NCI-H82 treated with DMSO at 0.1 percent for 48 hours (cell line): ENCODE data around the gene OR2V1.
"Not testable (repeated sequence)": the region's sequence is repeated elsewhere in the genome, so short reads cannot be mapped to it uniquely, and the experiment has no call there.

Experiments used
- DNase-seq: peaks from one replicate; lab custom pipeline; 2025; ENCODE audit not compliant: unreplicated experiment; lab: John Stamatoyannopoulos, UW

Gene OR2V1

GRCh38 chr5:181104606-181105390 lies 26.2 kb downstream of the OR2V1 start:
- DNase-seq, result not testable (repeated sequence)

- DNase-seq, result not testable (repeated sequence)
Measured at GRCh38 chr5:181104259-181104568, 26.8 kb downstream of the OR2V1 start.

DNA sequence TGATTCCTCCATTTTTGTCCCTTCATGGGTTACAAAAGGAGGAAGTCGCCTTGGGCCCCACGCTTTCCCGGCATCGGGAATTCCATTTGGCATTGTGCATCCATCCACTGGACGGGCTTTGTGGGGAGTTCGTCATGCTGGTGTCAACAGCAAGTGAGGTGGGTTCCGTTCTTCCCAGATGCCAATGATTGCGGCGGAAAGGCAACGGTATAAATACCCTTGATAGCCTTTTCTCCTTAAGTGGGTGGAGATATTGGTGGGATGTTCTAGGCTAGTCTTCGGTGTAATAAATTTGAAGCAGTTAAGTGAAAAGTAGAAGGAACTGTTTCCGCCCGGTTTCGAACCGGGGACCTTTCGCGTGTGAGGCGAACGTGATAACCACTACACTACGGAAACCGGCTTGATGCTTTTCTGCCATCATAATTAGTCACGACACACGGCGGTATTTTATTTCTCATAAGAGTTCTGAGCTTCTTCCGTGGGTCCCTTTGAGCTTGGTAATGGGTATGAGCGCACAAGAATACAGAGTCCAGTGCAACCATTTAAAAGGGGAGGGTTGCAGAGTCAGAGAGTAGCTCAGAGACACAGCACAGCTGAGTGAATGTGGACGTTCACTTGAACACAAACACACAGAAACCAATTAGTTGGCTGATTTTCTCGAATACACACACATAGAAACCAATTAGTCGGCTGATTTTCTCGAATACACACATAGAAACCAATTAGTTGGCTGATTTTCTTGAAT lies 28.9 kb downstream of the OR2V1 start:
- DNase-seq, result not testable (repeated sequence)

DNA sequence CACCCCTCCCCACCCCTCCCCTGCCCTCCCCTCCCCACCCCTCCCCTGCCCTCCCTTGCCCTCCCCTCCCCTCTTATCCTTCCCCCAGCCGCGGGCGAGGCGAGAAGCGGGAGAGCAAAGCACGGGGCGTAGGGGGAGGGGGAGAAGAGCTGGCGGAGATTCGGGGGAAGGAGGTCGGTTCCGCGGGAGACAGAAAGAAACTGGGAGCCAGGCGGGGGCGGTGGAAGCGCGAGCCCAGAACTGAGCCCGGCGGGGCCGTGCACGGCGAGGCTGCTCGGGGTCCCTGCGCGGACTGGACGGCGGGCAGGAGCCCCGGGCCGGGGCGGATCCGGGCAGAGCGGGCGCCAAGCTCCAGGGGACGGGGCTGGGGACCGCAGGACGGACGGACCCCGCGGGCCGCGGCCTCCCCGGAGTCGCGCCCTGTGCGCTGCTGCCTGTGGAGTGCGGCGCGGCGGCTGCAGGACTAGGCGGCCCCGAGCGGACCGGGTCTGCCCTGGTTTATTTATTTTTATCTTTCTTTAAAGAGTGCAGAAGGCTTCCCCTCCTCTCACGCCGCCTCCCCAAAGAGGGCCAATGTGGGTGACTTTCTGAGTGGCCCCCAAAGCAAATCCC lies 29.8 kb downstream of the OR2V1 start:
- DNase-seq, result not testable (repeated sequence)

- DNase-seq, result no peak
Measured at GRCh38 chr5:181100121-181100875, 30.7 kb downstream of the OR2V1 start.

- no peak for DNase-seq
Measured at GRCh38 chr5:181099602-181100086, 31.3 kb downstream of the OR2V1 start.

DNA sequence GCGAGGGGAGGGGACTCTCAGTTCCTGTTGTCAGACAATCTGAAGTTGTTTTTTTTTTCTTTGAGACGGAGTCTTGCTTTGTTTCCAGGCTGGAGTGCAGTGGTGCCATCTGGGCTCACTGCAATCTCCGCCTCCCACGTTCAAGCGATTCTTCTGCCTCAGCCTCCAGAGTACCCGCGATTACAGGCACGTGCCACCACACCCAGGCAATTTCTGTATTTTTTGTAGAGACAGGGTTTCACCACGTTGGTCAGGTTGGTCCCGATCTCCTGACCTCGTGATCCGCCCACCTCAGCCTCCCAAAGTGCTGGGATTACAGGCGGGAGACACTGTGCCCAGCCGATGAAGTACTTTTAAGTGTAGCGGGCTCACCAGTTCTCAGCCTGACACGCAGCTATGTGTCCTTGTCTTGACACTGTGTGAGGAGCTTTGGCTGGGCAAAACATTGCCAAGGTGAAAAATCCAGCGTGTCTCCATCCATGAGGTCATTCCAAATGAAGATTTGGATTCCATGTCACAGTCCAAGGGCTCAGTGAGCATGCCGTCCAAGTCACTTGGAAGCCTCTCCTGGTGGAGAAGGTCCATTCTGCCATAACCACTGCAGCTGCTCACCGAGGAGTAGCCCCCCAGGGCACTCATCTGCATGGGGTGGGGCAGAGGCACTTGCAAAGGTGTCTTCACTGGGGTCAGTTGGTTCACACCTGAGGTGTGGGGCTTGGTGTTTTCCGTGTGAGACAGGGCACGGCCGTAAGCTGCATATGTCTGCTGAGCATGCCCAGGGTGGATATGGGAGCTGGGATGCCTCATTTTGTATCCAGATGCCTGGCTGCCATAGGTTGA lies 32.0 kb downstream of the OR2V1 start:
- no peak for DNase-seq

DNA sequence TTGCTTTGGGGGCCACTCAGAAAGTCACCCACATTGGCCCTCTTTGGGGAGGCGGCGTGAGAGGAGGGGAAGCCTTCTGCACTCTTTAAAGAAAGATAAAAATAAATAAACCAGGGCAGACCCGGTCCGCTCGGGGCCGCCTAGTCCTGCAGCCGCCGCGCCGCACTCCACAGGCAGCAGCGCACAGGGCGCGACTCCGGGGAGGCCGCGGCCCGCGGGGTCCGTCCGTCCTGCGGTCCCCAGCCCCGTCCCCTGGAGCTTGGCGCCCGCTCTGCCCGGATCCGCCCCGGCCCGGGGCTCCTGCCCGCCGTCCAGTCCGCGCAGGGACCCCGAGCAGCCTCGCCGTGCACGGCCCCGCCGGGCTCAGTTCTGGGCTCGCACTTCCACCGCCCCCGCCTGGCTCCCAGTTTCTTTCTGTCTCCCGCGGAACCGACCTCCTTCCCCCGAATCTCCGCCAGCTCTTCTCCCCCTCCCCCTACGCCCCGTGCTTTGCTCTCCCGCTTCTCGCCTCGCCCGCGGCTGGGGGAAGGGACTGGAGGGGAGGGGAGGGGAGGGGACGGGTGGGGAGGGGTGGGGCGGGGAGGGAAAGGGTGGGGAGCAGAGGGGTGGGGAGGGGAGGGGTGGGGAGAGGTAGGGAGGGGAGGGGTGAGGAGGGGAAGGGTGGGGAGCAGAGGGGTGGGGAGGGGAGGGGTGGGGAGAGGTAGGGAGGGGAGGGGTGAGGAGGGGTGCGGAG lies 33.0 kb downstream of the OR2V1 start:
- not testable (repeated sequence) for DNase-seq

DNA sequence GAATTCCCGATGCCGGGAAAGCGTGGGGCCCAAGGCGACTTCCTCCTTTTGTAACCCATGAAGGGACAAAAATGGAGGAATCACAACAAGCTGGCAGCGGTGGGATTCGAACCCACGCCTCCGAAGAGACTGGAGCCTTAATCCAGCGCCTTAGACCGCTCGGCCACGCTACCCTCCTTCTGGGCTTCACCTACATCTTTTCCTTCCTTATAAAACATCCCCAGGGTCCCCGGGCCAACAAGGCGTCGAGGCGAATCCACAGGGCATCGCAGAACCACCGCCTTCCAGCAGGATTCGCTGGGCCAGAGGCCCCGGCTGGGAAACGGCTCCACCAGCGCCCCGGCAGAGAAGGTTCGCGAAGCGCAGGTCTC lies 33.6 kb downstream of the OR2V1 start:
- DNase-seq, result not testable (repeated sequence)

DNA sequence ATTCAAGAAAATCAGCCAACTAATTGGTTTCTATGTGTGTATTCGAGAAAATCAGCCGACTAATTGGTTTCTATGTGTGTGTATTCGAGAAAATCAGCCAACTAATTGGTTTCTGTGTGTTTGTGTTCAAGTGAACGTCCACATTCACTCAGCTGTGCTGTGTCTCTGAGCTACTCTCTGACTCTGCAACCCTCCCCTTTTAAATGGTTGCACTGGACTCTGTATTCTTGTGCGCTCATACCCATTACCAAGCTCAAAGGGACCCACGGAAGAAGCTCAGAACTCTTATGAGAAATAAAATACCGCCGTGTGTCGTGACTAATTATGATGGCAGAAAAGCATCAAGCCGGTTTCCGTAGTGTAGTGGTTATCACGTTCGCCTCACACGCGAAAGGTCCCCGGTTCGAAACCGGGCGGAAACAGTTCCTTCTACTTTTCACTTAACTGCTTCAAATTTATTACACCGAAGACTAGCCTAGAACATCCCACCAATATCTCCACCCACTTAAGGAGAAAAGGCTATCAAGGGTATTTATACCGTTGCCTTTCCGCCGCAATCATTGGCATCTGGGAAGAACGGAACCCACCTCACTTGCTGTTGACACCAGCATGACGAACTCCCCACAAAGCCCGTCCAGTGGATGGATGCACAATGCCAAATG lies 34.1 kb downstream of the OR2V1 start:
- not testable (repeated sequence) for DNase-seq

- not testable (repeated sequence) for DNase-seq
Measured at GRCh38 chr5:181095162-181095561, 35.8 kb downstream of the OR2V1 start.

GRCh38 chr5:181092428-181092827 lies 38.5 kb downstream of the OR2V1 start:
- DNase-seq, result no peak

DNA sequence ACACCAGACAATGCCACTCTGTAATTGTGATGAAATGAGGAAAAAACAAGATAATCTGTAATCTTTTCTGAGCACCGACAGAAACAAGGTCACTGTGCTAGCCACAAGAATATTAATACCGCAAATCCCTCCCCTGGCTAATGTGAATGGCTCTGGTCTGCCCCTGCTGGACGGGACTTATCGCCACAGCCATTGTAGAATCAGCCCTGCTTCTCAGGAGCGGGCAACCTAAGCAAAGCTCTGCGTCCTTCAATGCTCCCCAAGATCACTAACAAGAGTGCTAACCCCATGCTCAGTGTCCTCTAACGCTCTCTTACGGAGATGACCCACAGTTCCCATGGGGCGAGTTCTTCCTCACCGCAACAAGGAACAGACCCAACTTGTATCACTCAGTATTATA lies 42.7 kb downstream of the OR2V1 start:
- no peak for DNase-seq

GRCh38 chr5:181087309-181087708 lies 43.7 kb downstream of the OR2V1 start:
- DNase-seq, result no peak

DNA sequence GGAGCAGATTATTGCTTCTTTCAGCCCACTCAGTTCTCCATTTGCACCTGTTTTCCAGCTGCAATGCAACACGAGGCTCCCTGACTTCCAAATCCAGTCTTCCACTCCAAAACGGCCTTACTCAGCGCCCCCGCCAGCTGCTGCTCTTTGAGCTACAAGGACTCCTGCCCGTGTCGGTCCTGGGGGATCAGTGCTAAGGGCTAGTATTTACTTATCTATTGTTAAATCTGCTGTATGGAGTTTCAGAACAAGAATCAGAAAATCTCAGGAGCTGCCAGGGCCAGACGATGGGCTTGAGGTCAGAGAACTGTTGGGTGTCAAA lies 44.1 kb downstream of the OR2V1 start:
- DNase-seq, result no peak

DNA sequence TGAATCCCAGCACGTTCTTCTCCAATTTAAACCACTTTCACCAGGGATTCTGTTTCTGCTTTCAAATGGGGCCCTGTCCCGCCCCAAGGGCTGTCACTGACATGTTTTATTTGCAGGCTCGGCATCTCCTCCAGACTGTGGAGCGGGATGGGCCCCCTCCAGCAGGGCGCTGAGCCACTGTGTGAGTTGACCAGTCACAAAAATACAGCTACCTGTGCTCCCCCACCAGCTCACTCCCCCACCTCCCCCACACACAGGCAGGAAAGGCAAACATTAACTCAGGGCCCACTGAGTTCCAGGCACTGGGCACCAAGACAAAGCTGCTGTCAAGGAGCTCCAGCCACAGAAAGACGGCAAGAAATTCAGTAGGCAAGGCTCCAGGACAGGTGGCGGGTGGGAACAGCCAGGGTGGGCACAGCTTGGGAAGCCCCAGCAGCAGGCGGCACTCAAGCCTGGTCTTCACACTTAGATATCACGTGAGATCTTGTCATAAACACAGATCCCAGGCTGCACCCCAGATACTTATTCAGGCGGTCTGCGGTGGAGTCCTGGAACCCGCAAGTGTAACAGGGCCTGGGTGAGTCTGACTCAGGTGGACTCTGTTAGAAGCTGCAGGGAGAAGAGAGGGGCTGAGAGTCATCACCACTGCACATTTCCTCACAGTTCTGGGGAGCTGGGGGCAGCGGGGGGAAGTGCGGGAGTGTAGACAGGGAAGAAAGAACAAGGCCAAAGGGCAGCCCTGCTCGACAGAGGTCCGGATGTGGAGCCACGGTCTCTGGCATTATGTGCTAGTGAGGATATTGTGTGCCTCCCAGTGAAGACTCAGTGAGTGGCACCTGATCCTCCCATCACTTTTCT lies 44.7 kb downstream of the OR2V1 start:
- no peak for DNase-seq

DNA sequence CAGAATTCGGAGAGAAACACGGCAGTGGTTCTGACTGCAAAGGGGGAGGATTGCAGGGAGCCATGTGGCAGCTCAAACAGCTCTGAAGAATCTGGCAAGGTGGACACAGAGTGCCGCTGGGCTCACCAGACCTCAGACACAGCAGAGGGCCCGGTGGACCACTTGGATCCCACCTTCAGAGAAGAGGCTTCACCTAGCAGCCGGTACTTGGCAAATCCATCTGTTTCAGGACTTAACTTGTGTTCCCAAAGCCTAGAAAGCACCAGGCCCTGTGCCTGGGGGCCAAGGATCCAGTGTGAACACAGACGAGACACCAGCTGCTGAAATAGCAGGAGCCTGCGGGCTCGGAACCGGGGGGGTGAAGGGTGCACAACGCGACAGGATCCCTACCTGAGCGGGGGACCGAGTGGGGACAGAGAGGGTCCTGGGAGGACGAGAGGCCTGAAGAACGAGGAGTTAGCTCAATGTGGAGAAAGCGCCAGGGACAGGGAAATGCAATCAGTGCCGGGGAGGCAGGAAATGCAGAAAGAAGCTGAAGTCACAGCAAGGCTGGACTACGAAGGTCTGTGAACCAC lies 46.3 kb downstream of the OR2V1 start:
- DNase-seq, result no peak

DNA sequence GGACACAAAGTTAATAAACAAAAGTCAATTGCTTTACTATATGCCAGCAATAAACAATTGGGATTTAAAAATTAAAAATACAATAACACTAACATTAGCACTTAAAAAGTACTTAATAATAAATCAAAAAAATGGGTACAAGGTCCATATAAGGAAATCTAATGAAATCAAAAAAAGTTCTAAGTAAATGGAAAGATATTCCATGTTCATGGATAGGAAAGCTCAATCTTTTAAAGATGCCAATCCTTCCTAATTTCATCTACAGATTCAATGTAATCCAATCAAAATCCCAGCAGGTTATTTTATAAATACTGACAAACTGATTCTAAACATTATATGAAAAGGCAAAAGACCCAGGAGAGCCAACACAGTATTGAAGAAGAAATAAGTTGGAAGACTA lies 49.0 kb downstream of the OR2V1 start:
- no peak for DNase-seq
